Astrocyte of the spinal cord (primary cell): ENCODE data around the gene MCC.

Experiments used
- DNase-seq: peaks from one replicate; pipeline ENCODE4 v3.0.0; 2011; ENCODE audit warnings: low read depth, low spot score
- H3K4me3 ChIP-seq: 2 replicates; pipeline ENCODE4 v1.5.1; 2011; ENCODE audit warnings: low read depth, mild to moderate bottlenecking, low read length, moderate library complexity
- in situ Hi-C: cut with HindIII; loops from 2 replicates; pipeline ENCODE4 v1.10.0; 2017; ENCODE audit warnings: low sequenced_read_pairs
- TF ChIP-seq, protein P1 (sequence below): IDR thresholded peaks from 2 replicates; pipeline ENCODE4 v1.5.1; 2012; ENCODE audit warnings: low read depth, mild to moderate bottlenecking, low read length, inconsistent platforms

MCC gene

DNA sequence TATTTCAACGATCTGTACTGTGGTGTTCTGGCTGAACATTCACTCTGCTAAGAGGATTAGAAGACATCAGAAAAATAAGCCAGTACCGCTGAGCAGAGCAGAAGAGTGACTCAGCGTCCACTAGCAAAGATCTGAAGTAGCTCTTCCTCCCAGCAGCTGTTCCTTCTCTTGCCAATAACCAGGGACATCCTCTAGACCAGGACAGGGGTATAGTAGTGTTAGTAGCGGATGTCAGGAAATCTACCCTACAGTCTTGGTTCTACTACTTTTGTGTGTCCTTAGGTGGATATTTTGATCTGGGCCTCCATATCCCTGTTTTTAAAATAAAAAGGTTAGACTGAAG lies 157.1 kb downstream of the MCC start:
- in situ Hi-C loops: no loop called here
- no peak for DNase-seq
- TF ChIP-seq, protein P1, sequence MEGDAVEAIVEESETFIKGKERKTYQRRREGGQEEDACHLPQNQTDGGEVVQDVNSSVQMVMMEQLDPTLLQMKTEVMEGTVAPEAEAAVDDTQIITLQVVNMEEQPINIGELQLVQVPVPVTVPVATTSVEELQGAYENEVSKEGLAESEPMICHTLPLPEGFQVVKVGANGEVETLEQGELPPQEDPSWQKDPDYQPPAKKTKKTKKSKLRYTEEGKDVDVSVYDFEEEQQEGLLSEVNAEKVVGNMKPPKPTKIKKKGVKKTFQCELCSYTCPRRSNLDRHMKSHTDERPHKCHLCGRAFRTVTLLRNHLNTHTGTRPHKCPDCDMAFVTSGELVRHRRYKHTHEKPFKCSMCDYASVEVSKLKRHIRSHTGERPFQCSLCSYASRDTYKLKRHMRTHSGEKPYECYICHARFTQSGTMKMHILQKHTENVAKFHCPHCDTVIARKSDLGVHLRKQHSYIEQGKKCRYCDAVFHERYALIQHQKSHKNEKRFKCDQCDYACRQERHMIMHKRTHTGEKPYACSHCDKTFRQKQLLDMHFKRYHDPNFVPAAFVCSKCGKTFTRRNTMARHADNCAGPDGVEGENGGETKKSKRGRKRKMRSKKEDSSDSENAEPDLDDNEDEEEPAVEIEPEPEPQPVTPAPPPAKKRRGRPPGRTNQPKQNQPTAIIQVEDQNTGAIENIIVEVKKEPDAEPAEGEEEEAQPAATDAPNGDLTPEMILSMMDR: no peak
- H3K4me3 ChIP-seq: no peak overlapping the region

DNA sequence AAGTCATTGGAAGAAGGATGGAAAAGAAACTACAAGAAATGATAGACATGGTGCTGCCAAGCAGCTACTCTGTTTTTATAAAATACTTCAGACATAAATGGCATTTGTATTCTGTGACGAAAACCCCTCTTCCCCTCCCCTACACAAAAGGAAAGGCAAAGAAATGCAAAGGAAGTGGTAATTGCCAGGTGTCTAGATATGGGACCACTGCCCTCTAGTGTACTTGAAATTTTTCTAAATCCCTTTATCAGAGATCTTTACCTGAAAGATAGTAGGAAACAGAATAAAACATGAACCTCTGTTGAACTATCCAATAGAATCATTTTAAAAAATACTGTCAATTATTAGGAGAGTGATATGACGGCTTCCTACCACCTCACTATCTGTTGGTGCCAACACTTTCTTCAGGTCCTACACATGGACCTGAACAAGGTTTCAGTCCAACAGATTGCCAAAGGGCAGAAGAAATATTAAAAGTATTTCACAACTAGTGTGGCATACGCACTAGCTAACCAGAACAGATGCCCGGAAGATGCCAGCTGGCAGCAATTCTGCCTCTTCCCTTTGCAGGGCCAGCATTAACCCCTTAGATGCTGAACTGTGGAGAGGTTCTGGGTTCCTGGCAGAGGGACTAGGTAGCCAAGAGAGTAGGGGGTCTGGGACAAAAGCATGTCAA lies 157.6 kb downstream of the MCC start:
- no peak overlapping the region for H3K4me3 ChIP-seq
- DNase-seq: peak; percentile 69
- TF ChIP-seq, protein P1: peak; percentile 33

DNA sequence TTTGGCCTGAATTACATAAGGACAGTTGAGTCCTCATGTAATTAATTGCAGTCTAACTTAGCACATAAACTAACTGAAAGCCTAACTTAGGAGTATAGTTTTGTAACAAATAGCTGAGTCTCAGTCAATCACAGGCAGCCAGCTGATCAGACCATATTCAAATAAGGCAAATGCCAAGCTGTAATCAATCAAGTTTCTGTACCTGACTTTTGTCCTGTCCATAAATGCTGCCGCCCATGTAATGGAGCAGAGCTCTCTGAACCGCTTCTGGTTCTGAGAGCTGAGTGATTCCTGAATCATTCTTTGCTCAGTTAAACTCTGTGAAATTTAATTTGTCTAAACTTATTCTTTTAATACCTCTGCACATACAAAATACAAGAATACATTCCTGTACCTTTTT lies 158.3 kb downstream of the MCC start:
- H3K4me3 ChIP-seq: no peak overlapping the region
- in situ Hi-C loops: no loop called here
- no peak for DNase-seq
- TF ChIP-seq, protein P1: no peak

More for the DNA sequence above, 157.6 kb downstream of the MCC start:
- in situ Hi-C loops: no loop called here

DNA sequence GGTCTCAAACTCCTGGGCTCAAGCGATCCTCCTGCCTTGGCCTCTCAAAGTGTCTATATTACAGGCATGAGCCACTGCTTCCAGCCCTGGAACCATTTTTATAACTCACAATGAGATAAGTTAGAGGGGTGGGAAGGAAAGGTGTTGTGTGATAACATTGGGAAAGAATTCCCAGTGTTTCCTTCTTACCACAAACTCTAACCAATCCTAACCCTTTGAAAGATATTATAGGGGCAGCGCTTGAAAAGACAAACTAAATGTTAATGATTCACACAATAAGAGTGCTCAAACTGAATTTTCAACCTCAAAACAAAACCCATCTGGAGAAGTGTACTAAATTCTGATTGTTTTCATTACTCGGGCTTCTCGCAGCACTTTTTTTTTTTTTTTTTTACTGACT lies 163.2 kb downstream of the MCC start:
- in situ Hi-C loops: no loop called here
- DNase-seq: no peak
- TF ChIP-seq, protein P1: no peak
- no peak overlapping the region for H3K4me3 ChIP-seq

DNA sequence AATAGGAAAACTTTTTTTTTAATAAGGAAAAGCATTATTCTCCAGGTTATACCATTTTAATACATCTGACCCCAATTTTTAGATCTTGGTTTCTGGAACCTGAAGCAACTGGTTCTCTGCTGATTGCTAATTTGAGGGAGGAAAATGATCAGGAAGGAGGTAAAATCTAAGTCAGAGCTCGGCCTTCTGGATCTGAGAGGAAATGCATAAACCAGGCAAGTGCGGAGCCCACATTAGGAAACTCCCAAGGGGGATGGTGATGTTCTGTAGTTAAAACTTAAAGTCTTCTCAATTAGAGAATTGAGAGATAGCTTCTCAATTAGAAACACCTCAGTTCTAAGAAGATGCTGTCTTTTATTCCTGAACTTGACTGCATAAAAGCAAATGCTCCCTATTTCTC lies 167.0 kb downstream of the MCC start:
- H3K4me3 ChIP-seq: no peak overlapping the region
- in situ Hi-C loops: no loop called here
- no peak for DNase-seq
- TF ChIP-seq, protein P1: no peak

DNA sequence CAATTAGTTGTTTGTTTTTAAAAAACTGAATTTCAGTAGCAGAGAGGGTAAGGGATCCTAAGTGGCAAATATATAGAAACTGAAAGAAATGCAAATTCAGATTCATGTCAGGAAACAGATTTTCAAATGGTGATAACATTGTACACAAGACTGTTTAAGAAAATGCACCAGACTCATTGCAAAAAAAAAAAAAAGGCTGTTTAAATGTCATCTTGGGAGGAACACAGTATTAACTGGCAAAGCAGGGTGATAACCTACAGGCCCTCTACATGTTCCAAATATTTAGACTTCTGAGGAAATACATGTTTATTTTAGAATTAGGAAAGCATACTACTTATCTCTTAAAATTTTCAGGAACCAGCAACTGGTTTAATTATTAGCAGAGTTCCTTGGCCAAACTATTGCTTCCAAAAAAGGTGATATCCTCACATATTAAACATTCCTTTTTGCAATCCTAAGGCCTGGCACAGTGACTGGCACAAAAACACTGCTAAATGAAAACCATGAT lies 167.9 kb downstream of the MCC start:
- in situ Hi-C loops: no loop called here
- TF ChIP-seq, protein P1: no peak
- no peak overlapping the region for H3K4me3 ChIP-seq
- DNase-seq: no peak
